GM19193 (cell line): Measurements from ENCODE around the gene SLC7A7.

ENCODE experiments used
- POLR2A ChIP-seq: IDR thresholded peaks from 4 replicates; pipeline ENCODE4 v1.6.1; 2011; ENCODE audit not compliant: insufficient read depth, insufficient read length; ENCODE audit errors: extremely low read depth

The SLC7A7 gene

DNA sequence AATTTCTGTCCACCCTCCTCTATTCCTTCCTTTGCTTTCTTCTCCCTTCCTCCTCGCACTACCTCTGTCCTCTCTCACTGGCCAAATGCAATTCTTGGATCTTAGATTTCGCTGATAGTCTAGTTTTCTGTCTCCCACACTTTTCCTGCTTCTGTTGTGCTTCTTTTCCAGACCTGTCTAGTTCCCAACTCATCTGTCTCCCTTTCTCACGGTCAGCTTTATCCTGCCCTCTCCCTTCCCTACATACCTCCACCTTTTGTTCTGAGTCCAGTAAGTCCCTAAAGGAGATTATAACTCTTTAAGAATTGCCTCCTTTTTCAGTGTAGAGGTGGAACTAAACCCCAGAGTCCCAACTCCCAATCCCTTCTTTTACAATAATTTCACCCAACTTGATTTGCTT is 20.3 kb upstream of the SLC7A7 start:
- no peak for TF ChIP-seq POLR2A

DNA sequence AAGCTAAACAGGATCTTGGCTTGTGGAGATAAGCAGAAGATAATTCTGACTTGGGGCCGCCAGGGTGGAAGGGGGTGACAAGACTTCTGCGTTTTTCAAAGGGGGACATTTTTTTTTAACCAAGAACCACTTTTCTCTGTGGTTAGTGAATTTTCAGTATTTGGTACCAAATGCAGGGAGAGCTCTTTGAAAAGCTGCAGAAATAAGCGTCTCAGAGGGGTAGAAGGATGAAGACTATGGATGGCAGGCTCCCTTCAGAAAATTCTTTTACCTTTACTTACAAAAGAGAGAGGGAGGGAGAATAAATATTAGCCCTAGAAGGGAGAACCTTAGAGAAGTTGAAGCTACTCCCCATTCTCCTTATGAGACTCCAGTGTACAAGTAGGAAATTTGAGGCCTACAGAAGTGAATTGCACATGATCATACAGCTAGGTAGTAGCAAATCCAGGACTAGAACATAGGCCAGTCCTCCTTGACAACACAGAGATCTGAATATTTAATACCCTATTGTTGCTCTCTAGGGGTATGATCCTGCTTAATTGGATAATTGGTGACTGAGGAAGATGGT is 15.3 kb upstream of the SLC7A7 start:
- no peak for TF ChIP-seq POLR2A

GRCh38 chr14:22829661-22830442 is 14.6 kb upstream of the SLC7A7 start, which contains the start of gene MRPL52:
MRPL52 (plus strand) TSS chr14:22829887; CDS start chr14:22829913, 26 bp downstream.
- peak; percentile 85 for TF ChIP-seq POLR2A

- no peak for TF ChIP-seq POLR2A
Measured at GRCh38 chr14:22824711-22825359, 9.6 kb upstream of the SLC7A7 start.

GRCh38 chr14:22822571-22823098 is 7.4 kb upstream of the SLC7A7 start:
- TF ChIP-seq POLR2A: peak; percentile 8

DNA sequence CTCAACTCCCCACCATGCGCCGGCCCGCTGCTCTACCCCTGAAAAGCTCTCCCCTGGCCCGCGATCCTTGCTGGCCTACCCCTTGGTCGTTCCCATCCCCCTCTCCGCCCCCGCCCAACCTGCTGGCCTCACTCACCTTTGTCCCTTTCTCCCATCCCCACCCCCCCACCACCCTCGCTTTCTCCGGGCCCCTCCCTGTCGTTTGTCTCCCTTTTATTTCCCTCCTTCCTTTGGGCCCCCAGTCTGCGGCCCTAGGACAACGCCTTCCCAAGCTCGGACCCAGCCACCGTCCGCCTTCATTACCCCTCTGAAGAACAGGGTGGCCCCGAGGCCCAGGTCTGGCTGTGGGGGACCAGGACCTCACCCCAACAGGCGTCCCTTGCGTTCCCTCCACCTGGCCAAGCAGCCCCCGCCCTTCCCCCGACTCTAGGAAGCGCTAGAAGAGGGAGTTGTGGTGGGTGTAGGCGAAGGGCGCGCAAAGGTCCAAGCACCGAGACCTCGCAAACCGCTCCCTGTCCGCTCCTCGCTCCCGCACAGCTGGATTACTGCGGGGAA is 6.9 kb upstream of the SLC7A7 start:
- no peak for TF ChIP-seq POLR2A

- TF ChIP-seq POLR2A: no peak
Measured at GRCh38 chr14:22821193-22822015, 6.2 kb upstream of the SLC7A7 start.

DNA sequence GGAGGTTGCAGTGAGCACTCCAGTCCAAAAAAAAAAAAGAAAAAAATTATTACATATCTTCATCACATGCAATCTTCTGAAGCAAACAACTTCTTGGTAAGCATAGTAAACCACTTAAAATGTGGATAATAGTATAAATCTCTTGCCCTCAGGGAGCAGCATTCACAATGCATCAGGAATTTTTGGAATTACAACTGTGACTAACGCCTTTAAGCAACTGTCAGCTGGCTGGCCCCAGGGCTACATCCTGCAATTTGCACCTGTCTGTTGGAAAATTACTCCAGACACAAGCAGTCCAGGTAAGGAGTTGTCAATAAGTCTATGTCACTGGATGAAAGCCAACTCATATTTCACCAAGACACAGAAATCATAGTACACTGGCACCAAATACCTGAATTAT is 5.5 kb upstream of the SLC7A7 start:
- TF ChIP-seq POLR2A: no peak

DNA sequence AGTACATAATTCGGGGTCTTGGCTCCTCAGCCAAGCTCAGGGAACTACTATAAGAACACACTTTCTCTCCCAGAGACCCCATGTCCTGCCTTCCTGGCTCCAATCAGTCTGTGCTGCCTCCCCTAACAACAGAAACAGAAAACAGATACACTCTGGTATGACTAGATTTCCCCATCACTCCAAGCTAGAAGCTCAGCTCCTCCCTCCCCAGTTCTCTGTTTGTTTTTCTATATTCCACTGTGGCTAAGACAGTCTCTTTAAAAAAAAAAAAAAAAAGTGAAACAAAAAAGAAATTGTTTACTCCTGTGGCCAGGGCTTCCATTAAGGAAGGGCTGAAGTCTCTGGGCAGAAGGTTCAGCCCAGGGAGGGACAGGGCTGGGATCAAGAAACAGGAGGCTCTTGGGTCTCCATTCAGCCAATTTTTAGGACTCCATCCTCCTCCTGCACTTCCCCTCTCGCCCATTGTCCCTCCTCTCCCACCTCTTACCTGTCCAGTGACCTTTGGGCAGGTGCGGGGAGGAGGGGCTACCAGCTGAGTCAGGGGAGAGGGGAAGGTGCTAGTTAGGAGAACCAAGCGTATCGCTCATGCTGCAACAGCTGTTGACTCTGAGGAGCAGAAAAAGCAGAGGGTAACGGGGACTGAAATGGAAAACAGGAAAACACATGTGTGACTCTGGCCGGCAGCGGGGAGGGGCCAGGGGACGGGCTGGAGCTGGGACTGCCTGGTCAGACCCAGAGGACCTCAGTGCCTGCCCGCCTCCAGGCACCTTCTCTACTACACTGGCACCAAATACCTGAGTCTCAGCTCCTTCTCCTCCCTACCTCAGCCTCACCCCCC is 4.1 kb upstream of the SLC7A7 start:
- peak; percentile 44 for TF ChIP-seq POLR2A

DNA sequence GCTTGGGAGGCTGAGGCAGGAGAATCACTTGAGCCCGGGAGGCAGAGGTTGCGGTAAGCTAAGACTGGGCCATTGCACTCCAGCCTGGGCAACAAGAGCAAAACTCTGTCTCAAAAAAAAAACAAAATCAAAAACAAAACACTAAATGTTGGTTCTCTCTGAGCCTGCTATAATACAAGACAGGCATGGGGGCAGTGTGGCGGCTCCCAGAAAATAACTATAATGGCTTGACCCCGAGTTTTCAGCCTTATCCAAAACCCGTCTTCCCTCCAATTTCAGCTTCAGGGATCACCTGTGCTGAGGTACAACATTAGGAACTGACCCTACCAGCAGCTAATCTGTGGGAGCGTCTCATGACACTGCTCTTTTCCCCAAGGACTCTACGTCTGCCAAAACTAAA is 862 bp downstream of the SLC7A7 start:
- no peak for TF ChIP-seq POLR2A

GRCh38 chr14:22813145-22813544 is 2.1 kb downstream of the SLC7A7 start:
- TF ChIP-seq POLR2A: no peak

- peak; percentile 19 for TF ChIP-seq POLR2A
Measured at GRCh38 chr14:22812744-22813143, 2.5 kb downstream of the SLC7A7 start.

- no peak for TF ChIP-seq POLR2A
Measured at GRCh38 chr14:22811722-22812121, 3.5 kb downstream of the SLC7A7 start.

GRCh38 chr14:22808388-22809209 is 6.6 kb downstream of the SLC7A7 start:
- no peak for TF ChIP-seq POLR2A
